GM18873 (cell line): ENCODE measurements around the gene NSL1.

Experiments
- ATAC-seq: cut with Tn5 transposase; IDR thresholded peaks from one replicate; pipeline ENCODE4 v1.9.1; 2021; ENCODE audit warnings: mild to moderate bottlenecking, moderate library complexity, moderate number of reproducible peaks; ENCODE audit not compliant: unreplicated experiment, low FRiP score

The NSL1 gene

GRCh38 chr1:212791676-212792395, at the start of gene NSL1, which contains the start of gene TATDN3:
Gene NSL1 (minus strand): TSS chr1:212791777. CDS start chr1:212791763, 14 bp downstream.
Gene TATDN3 (plus strand): TSS chr1:212791894. CDS start chr1:212791922, 28 bp downstream.
- peak; percentile 59 for ATAC-seq

- ATAC-seq, result no peak
Measured at GRCh38 chr1:212838145-212838544, 46.6 kb upstream of the NSL1 start.

- peak; percentile 56 for ATAC-seq
Measured at GRCh38 chr1:212833211-212834207, 41.9 kb upstream of the NSL1 start.

- no peak for ATAC-seq
Measured at GRCh38 chr1:212828395-212828794, 36.8 kb upstream of the NSL1 start.

- no peak for ATAC-seq
Measured at GRCh38 chr1:212827831-212828278, 36.3 kb upstream of the NSL1 start.

GRCh38 chr1:212827171-212827776, 35.7 kb upstream of the NSL1 start:
- ATAC-seq, result no peak

- no peak for ATAC-seq
Measured at GRCh38 chr1:212825798-212826452, 34.3 kb upstream of the NSL1 start.

- no peak for ATAC-seq
Measured at GRCh38 chr1:212824201-212824600, 32.6 kb upstream of the NSL1 start.

GRCh38 chr1:212822956-212823355, 31.4 kb upstream of the NSL1 start:
- no peak for ATAC-seq

GRCh38 chr1:212820969-212821368, 29.4 kb upstream of the NSL1 start:
- no peak for ATAC-seq

GRCh38 chr1:212819726-212820125, 28.1 kb upstream of the NSL1 start:
- ATAC-seq, result peak; percentile 71

- no peak for ATAC-seq
Measured at GRCh38 chr1:212816567-212817278, 25.1 kb upstream of the NSL1 start.

GRCh38 chr1:212814537-212815334, 23.2 kb upstream of the NSL1 start:
- no peak for ATAC-seq

GRCh38 chr1:212805767-212806166, 14.2 kb upstream of the NSL1 start:
- ATAC-seq, result no peak

- no peak for ATAC-seq
Measured at GRCh38 chr1:212797681-212798080, 6.1 kb upstream of the NSL1 start.

GRCh38 chr1:212794561-212795014, 3.0 kb upstream of the NSL1 start:
- peak; percentile 62 for ATAC-seq

- ATAC-seq, result no peak
Measured at GRCh38 chr1:212792396-212792908, 875 bp upstream of the NSL1 start.

- ATAC-seq, result peak; percentile 31
Measured at GRCh38 chr1:212791261-212791675, 309 bp downstream of the NSL1 start.
